HUES6 (cell line): ENCODE measurements around the gene CD86.

Source experiments
- H3K27ac ChIP-seq: 2 replicates; pipeline ENCODE4 v1.7.0; 2013; ENCODE audit warnings: low read depth, mild to moderate bottlenecking, low read length, inconsistent platforms
- H3K27me3 ChIP-seq: 2 replicates; pipeline ENCODE4 v1.6.1; 2013; ENCODE audit warnings: low read length; ENCODE audit not compliant: control insufficient read depth, insufficient read depth
- H3K36me3 ChIP-seq: 2 replicates; pipeline ENCODE4 v1.6.1; 2013; ENCODE audit warnings: low read length; ENCODE audit not compliant: control insufficient read depth, insufficient read depth
- H3K4me1 ChIP-seq: 2 replicates; pipeline ENCODE4 v1.6.1; 2013; ENCODE audit warnings: low read length; ENCODE audit not compliant: control insufficient read depth, insufficient read depth
- H3K4me3 ChIP-seq: 2 replicates; pipeline ENCODE4 v1.5.1; 2013; ENCODE audit warnings: low read depth, low read length
- H3K9ac ChIP-seq: one replicate; pipeline ENCODE4 v1.6.1; 2013; ENCODE audit warnings: mild to moderate bottlenecking, low read length
- H3K9me3 ChIP-seq: 2 replicates; pipeline ENCODE4 v1.6.1; 2013; ENCODE audit warnings: low read depth, low read length; ENCODE audit not compliant: control insufficient read depth, insufficient read depth

CD86 gene

GRCh38 chr3:122092460-122093165, 37.5 kb downstream of the CD86 start:
- H3K4me3 ChIP-seq: no peak overlapping the region
- H3K27ac ChIP-seq: no peak overlapping the region
- H3K9ac ChIP-seq: no peak overlapping the region
- no peaks in the 10 kb centered on the region for H3K9me3 ChIP-seq
- H3K36me3 ChIP-seq: no peaks in the 10 kb centered on the region
- no peaks in the 10 kb centered on the region for H3K27me3 ChIP-seq
- no peaks in the 10 kb centered on the region for H3K4me1 ChIP-seq

- Histone ChIP-seq H3K27ac (no peak overlapping the region), H3K4me3 (no peak overlapping the region), H3K4me1 (no peaks in the 10 kb centered on the region), H3K27me3 (peaks cover 3% of the 10 kb centered on the region; the same call in 1 of the 2 replicates), H3K9ac (no peak overlapping the region), H3K36me3 (no peaks in the 10 kb centered on the region), H3K9me3 (no peaks in the 10 kb centered on the region)
Measured at GRCh38 chr3:122094125-122094524, 39.0 kb downstream of the CD86 start.

- Histone ChIP-seq H3K4me1 (no peaks in the 10 kb centered on the region), H3K4me3 (no peak overlapping the region), H3K27me3 (peaks cover 3% of the 10 kb centered on the region; the same call in 1 of the 2 replicates), H3K9me3 (no peaks in the 10 kb centered on the region), H3K9ac (no peak overlapping the region), H3K27ac (no peak overlapping the region), H3K36me3 (no peaks in the 10 kb centered on the region)
Measured at GRCh38 chr3:122094693-122095092, 39.5 kb downstream of the CD86 start.

- peaks cover 3% of the 10 kb centered on the region; the same call in 1 of the 2 replicates for H3K27me3 ChIP-seq
- H3K27ac ChIP-seq: no peak overlapping the region
- no peaks in the 10 kb centered on the region for H3K9me3 ChIP-seq
- H3K4me1 ChIP-seq: no peaks in the 10 kb centered on the region
- no peak overlapping the region for H3K4me3 ChIP-seq
- H3K36me3 ChIP-seq: no peaks in the 10 kb centered on the region
- H3K9ac ChIP-seq: no peak overlapping the region
Measured at GRCh38 chr3:122097141-122097540, 42.0 kb downstream of the CD86 start.

- Histone ChIP-seq H3K4me1 (no peaks in the 10 kb centered on the region), H3K27me3 (peaks cover 3% of the 10 kb centered on the region; the same call in 1 of the 2 replicates), H3K4me3 (no peak overlapping the region), H3K9me3 (no peaks in the 10 kb centered on the region), H3K9ac (no peak overlapping the region), H3K27ac (no peak overlapping the region), H3K36me3 (no peaks in the 10 kb centered on the region)
Measured at GRCh38 chr3:122098611-122099010, 43.4 kb downstream of the CD86 start.

- Histone ChIP-seq H3K4me1 (no peaks in the 10 kb centered on the region), H3K27me3 (peaks cover 3% of the 10 kb centered on the region; the same call in 1 of the 2 replicates), H3K27ac (no peak overlapping the region)
Measured at GRCh38 chr3:122099255-122099654, 44.1 kb downstream of the CD86 start.

GRCh38 chr3:122100083-122100482, 44.9 kb downstream of the CD86 start:
- no peaks in the 10 kb centered on the region for H3K36me3 ChIP-seq
- H3K27ac ChIP-seq: no peak overlapping the region
- H3K9me3 ChIP-seq: no peaks in the 10 kb centered on the region; the same call in 1 of the 2 replicates
- H3K9ac ChIP-seq: no peak overlapping the region
- H3K4me3 ChIP-seq: no peak overlapping the region
- peaks cover 3% of the 10 kb centered on the region; the same call in 1 of the 2 replicates for H3K27me3 ChIP-seq
- H3K4me1 ChIP-seq: no peaks in the 10 kb centered on the region

More at GRCh38 chr3:122099255-122099654, 44.1 kb downstream of the CD86 start:
- Histone ChIP-seq H3K9me3 (no peaks in the 10 kb centered on the region), H3K9ac (no peak overlapping the region), H3K36me3 (no peaks in the 10 kb centered on the region), H3K4me3 (no peak overlapping the region)

GRCh38 chr3:122100591-122101463, 45.7 kb downstream of the CD86 start:
- Histone ChIP-seq H3K9me3 (no peaks in the 10 kb centered on the region; the same call in 1 of the 2 replicates), H3K4me1 (no peaks in the 10 kb centered on the region), H3K27ac (no peak overlapping the region), H3K27me3 (peaks cover 3% of the 10 kb centered on the region; the same call in 1 of the 2 replicates), H3K36me3 (no peaks in the 10 kb centered on the region), H3K4me3 (no peak overlapping the region), H3K9ac (no peak overlapping the region)

GRCh38 chr3:122101646-122102045, 46.5 kb downstream of the CD86 start:
- H3K27ac ChIP-seq: no peak overlapping the region
- no peaks in the 10 kb centered on the region for H3K36me3 ChIP-seq
- H3K27me3 ChIP-seq: peaks cover 3% of the 10 kb centered on the region; the same call in 1 of the 2 replicates
- no peak overlapping the region for H3K4me3 ChIP-seq
- no peaks in the 10 kb centered on the region; the same call in 1 of the 2 replicates for H3K9me3 ChIP-seq
- no peaks in the 10 kb centered on the region for H3K4me1 ChIP-seq
- H3K9ac ChIP-seq: no peak overlapping the region

- Histone ChIP-seq H3K4me3 (no peak overlapping the region), H3K36me3 (no peaks in the 10 kb centered on the region), H3K9me3 (no peaks in the 10 kb centered on the region; the same call in 1 of the 2 replicates), H3K27ac (no peak overlapping the region), H3K9ac (no peak overlapping the region), H3K27me3 (peaks cover 3% of the 10 kb centered on the region; the same call in 1 of the 2 replicates), H3K4me1 (no peaks in the 10 kb centered on the region)
Measured at GRCh38 chr3:122102191-122102935, 47.2 kb downstream of the CD86 start.
